ENCODE data around the gene GAR1.

- TF ChIP-seq CTCF (optimal IDR thresholded peaks at IDR 0.05 in 1 of 3, IDR thresholded peaks at IDR 0.05 in 1 of 3, conservative IDR thresholded peaks at IDR 0.05 in 1 of 3; ENCODE audit: extremely low read depth in 1 of 3, insufficient read depth in 2 of 3, low read length in 3 of 3), result peak in 2 of 3 experiments; percentile 24 to 31
- no peak for TF ChIP-seq EZH2 (IDR thresholded peaks at IDR 0.05; ENCODE audit: low read length)
Measured at GRCh38 chr4:109826719-109827118, 11.2 kb downstream of the GAR1 start.
